LNCaP clone FGC (cell line): ENCODE data around the gene AQP9.
"Not testable (repeated sequence)": the region's sequence is repeated elsewhere in the genome, so short reads cannot be mapped to it uniquely, and the experiment has no call there.

Experiments used
- DNase-seq: peaks from one replicate; pipeline ENCODE4 v3.0.0-alpha.2; 2011; ENCODE audit warnings: low read depth
- H3K4me3 ChIP-seq: 2 replicates; pipeline ENCODE4 v1.5.1; 2011; ENCODE audit warnings: mild to moderate bottlenecking, low read depth, low read length, control low read depth
- CTCF ChIP-seq: IDR thresholded peaks from 2 replicates; pipeline ENCODE4 v1.5.1; 2012; ENCODE audit warnings: mild to moderate bottlenecking; ENCODE audit not compliant: control insufficient read depth, insufficient read depth; ENCODE audit errors: extremely low read depth

AQP9 gene

GRCh38 chr15:58111718-58112104 lies 26.5 kb upstream of the AQP9 start:
- no peak for TF ChIP-seq CTCF
- DNase-seq, result no peak
- no peak overlapping the region for H3K4me3 ChIP-seq

GRCh38 chr15:58113358-58113757 lies 24.8 kb upstream of the AQP9 start:
- not testable (repeated sequence) for H3K4me3 ChIP-seq, DNase-seq

- no peak for TF ChIP-seq CTCF
- no peak for DNase-seq
- no peak overlapping the region for H3K4me3 ChIP-seq
Observed at GRCh38 chr15:58114388-58114787, 23.8 kb upstream of the AQP9 start.

- DNase-seq, result no peak
- no peak overlapping the region for H3K4me3 ChIP-seq
- TF ChIP-seq CTCF, result no peak
Observed at GRCh38 chr15:58114812-58115211, 23.4 kb upstream of the AQP9 start.

- TF ChIP-seq CTCF, result peak; percentile 28; the same call in 1 of the 2 replicates
- H3K4me3 ChIP-seq, result no peak overlapping the region
- peak; percentile 2 for DNase-seq
Observed at GRCh38 chr15:58115692-58116091, 22.5 kb upstream of the AQP9 start.

GRCh38 chr15:58117619-58118018 lies 20.6 kb upstream of the AQP9 start:
- DNase-seq, result no peak
- no peak for TF ChIP-seq CTCF
- no peak overlapping the region for H3K4me3 ChIP-seq

GRCh38 chr15:58118272-58118671 lies 19.9 kb upstream of the AQP9 start:
- no peak overlapping the region for H3K4me3 ChIP-seq
- no peak for TF ChIP-seq CTCF
- DNase-seq, result no peak

- no peak overlapping the region for H3K4me3 ChIP-seq
- no peak for TF ChIP-seq CTCF
- no peak for DNase-seq
Observed at GRCh38 chr15:58119016-58119415, 19.2 kb upstream of the AQP9 start.
